Activated T-cell treated with anti-CD3 and anti-CD28 coated beads for 4 hours (primary cell): ENCODE results near the gene CSE1L.
"Not testable (repeated sequence)": the region's sequence is repeated elsewhere in the genome, so short reads cannot be mapped to it uniquely, and the experiment has no call there.

Source experiments
- DNase-seq: peaks from one replicate; pipeline ENCODE4 v3.0.0-alpha.2; 2020

Gene CSE1L

GRCh38 chr20:49123982-49124381, 77.9 kb downstream of the CSE1L start:
- no peak for DNase-seq

GRCh38 chr20:49132995-49133478, 86.9 kb downstream of the CSE1L start:
- DNase-seq, result no peak

GRCh38 chr20:49133571-49133970, 87.5 kb downstream of the CSE1L start:
- DNase-seq, result no peak

GRCh38 chr20:49134797-49135196, 88.7 kb downstream of the CSE1L start:
- not testable (repeated sequence) for DNase-seq

- DNase-seq, result no peak
Observed at GRCh38 chr20:49136817-49137571, 90.9 kb downstream of the CSE1L start.

GRCh38 chr20:49138431-49138830, 92.3 kb downstream of the CSE1L start:
- no peak for DNase-seq

GRCh38 chr20:49140411-49140810, 94.3 kb downstream of the CSE1L start:
- DNase-seq, result no peak

- DNase-seq, result no peak
Observed at GRCh38 chr20:49140834-49141233, 94.7 kb downstream of the CSE1L start.
